NCI-H2196 (cell line): Measurements from ENCODE around the gene WFS1.
A peak's percentile ranks its signal among the peaks of the same experiment; 100 is the strongest.

ENCODE experiments used
- DNase-seq: peaks from one replicate; lab custom pipeline; 2025; ENCODE audit not compliant: unreplicated experiment; lab: John Stamatoyannopoulos, UW

WFS1 gene

DNA sequence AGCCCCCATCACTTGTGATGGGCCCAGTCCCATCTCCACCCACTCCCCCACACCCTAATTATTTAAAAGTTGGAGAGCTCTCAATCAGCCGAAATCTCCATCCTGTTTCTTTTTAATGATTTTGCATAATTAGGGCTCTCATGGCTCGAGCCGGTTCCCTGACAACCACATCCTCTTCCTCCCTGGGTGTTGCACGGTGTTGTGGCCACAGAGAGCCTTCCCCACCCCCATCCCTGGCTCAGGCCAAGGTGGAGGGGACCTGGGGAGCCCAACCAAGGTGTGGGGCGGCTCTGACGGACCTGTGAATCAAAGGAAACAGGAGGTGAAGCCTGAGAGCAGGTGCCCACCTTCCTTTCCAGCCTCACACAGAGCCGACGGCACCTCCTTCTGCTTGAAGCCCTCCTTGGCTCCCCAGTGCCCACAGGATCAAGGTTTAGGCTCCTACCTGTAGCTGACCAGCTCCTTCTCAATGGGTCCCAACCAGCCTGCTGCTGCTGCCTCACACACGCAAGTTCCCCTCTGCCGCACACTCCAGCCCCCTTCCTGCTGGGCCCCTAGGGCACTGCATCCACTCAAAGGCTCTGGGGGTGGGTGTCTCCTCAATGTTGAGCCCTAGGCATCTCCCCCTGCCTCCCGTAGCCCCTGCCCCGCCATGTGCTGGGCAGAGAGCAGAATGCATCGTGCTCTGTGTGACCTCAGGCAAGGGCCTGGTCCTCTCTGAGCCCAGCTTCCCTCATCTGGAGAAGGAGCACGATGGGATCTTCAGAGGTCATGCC, 68.7 kb downstream of the WFS1 start:
- no peak for DNase-seq

DNA sequence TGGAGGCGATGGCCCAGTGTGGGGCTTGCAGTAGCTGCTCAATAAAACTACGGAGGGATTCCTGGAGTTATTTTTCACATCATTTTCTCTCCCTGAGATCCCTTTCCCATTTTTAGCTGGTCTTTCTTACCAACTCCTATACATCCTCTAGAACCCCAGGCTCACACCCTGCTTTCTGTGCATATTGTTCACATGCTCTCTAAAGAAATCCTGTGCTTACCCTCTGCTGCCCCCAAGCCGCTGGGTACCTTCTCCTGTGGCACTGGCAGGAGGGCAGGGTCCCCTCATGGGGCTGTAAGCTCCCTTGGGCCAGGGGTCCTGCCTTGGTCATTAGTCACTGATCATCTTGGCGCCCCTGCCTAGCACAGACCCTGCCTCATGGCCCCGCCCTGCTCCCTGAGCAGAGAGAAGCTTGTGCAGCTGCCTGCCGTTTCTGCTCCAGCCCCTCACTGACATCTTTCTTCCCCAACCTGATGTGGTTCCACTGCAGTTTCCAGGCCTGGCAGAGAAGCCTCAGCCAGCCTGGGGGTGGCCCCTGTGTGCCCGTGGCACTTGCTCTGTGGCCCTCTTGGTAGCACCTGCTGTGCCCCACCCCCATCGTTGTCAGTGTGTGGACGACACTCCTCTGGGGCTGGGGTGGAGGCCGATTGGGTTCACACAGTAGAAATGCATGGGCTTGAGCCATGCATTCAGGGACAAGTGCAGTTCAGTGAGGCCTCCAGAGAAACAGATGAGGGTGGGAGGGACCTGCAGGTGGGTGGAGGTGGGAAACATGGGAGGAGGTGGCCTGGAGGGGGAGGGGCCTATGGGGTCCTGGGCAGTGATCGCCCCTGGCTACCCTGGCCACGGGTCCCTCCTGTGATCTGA, 69.5 kb downstream of the WFS1 start:
- DNase-seq = no peak

- DNase-seq = no peak
These were observed 70.3 kb downstream of the WFS1 start for GRCh38 chr4:6339818-6340445.

GRCh38 chr4:6340446-6341015, 70.9 kb downstream of the WFS1 start:
- DNase-seq = no peak

GRCh38 chr4:6341696-6342095, 72.0 kb downstream of the WFS1 start:
- no peak for DNase-seq

DNA sequence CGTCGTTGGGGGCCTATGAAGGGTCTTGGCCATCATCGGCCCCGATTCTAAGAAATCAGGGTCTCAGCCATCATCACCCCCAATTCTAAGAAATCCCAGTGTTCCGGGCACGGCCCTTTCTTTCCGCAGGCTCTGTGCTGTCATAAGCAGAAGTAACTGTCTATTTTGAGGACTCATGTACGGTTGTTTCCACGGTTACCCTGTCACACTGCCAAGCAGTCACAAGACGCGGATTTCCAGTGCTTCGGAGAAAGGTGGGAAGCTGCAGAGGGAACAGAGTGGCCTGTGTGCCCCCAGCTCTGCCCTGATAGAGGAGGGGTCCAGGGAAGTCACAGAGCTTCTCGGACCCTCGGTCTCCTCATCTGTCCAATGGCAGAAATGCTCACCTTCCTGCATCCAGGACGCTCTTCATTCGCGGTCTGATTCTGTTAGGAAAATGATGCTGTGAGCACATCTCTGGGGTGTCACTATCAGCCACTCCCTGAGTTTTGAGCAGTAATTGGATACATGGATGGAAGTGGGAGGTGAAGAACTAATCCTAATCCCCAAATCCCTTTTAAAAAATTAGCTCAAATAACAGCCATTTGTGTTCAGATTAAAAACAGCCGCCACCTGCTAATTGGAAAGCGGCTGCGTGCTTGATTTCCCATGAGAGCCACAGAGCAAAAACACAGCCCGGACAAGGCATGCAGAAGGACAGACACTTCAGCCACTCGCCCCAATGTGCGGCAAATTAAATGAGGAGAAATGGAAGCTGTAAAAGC, 73.1 kb downstream of the WFS1 start:
- DNase-seq = peak; percentile 56

- DNase-seq = no peak
These were observed 74.3 kb downstream of the WFS1 start for GRCh38 chr4:6343939-6344408.

DNA sequence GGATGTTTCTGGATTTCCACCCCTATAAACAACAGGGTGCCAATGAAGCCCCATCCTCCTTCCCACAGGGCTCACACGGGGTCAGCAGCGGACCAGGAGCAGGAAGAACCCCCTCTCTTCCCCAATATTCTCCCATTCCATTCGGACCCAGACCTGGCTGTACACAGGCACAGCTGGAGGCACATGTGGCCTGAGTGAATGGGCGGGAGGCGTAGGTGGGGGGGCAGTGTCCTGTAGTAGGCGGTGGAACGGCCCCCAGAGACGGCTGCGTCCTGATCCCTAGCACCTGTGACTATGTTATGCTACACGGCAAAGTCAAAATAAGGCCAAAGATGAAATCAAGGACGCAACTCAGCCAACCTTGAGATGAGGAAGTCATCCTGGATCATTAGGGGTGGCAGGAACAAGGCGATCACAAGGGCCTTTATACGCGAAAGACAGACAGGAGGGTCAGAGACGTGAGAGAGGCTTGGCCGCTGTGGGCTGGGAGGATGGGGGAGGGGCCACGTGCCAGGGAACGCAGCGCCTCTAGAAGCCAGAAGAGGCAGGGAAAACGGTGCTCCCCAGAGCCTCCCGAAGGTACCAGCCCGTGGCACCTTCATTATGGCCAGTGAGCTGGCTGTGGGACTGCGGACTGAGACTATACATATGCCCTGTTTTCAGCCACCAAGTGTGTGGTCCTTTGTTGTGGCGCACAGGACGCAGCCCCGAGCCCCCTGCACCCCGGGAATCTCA, 75.6 kb downstream of the WFS1 start:
- DNase-seq = no peak

- DNase-seq = no peak
These were observed 76.2 kb downstream of the WFS1 start for GRCh38 chr4:6345866-6346265.

- no peak for DNase-seq
These were observed 76.9 kb downstream of the WFS1 start for GRCh38 chr4:6346373-6347110.

DNA sequence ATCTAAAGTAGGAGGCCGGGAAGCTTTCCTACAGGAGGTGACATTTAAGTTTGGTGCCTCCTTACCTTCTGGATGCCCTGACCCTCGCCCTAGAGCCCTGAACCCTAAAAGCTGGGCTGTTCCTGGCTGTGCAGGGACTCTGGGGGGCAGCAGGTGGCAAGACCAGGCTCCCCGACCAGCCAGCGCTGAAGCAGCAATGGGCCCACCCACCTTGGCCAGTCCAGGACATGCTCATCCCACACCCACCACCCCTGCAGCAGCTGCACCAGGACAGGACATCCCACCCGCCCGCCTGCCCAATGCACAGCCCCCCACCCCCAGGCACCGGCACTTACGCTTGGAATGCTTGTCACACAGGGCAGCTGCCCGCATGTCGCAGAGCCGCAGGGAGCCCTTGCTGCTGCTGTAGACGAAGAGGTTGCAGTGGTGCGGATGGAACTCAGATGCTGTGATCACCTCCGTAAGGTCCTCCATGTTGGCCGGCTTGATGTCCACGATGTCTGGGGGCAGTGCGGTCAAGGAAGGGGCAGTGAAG, 77.9 kb downstream of the WFS1 start:
- no peak for DNase-seq

DNA sequence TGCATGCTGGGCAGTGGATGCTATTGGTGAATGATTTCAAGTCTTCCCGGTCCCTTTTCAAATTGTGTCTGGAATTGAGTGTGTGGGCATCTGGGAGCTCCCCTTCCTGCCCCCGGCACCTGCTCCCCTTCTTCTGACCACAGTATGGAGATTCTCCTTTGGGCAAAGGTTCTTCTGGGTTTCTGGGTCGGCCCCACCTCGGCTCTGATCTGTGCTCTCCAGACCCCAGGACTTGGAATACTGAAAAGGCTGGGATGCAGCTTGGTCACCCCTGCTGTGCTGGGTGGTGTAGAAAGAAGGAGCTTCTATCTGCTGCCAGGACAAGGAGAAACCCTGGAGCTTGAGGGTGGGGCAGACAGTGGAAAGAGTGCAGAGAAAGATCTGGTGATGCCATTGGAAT, 78.8 kb downstream of the WFS1 start:
- DNase-seq = no peak

DNA sequence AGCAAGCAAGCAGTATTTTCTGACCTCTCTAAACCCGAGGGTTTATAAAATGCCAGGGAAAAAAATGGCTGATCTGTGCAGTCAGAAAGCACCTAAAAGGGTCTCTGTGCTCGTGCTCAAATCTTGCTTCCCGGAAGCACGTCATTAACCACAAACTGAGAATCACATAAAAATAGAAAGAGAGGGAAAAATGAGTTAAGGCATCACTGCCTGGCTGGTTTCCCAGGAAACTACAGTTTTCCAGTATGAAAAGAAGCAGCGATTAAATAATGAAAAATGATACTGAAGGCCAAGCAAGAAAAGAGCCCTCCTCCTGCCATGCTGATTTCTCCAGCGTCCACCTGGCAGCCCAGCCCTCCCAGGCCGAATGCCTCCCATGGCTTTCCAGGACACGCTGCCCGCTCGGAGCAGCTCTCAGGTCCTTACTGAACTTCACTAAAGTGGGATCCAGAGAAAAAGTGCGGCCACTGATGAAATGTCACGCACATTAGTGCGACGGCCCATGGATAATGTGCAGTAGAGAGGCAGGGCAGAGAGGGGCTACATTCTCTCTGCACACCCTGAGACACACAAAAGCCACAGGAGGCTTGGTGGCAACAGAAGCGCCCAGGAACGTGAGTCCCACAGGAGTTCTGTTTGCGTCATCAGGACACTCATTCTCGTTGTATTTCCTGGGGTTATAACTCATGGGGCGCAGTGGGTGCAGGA, 80.4 kb downstream of the WFS1 start:
- no peak for DNase-seq

GRCh38 chr4:6350646-6351045, 81.0 kb downstream of the WFS1 start:
- no peak for DNase-seq

GRCh38 chr4:6351246-6352000, 81.8 kb downstream of the WFS1 start:
- DNase-seq = no peak

- no peak for DNase-seq
These were observed 82.5 kb downstream of the WFS1 start for GRCh38 chr4:6352031-6352692.
